OCI-LY7 (cell line): ENCODE results near the gene SLC9A9. TPM values are rescaled to one million over a fixed set of nuclear protein-coding genes. Genes with fewer than 3 reads are reported as not detected.

Experiments used
- BruUV-seq: library from RNA; stranded (reverse); fragments of 400-500 nt; replicated peaks from 2 replicates; lab custom pipeline; 2021; lab: Mats Ljungman, UMichigan
- CTCF ChIA-PET: fragments of 300-600 bp; sonication (Branson Sonifier 250); formaldehyde crosslinking; loops from one replicate; lab custom pipeline; 2022; ENCODE audit warnings: antibody characterized with exemption; ENCODE audit not compliant: unreplicated experiment; lab: Charles Lee
- POLR2A ChIA-PET: fragments of 300-600 bp; sonication (Branson Sonifier 250); formaldehyde crosslinking; loops from one replicate; lab custom pipeline; 2022; ENCODE audit warnings: antibody characterized with exemption; lab: Charles Lee
- DNase-seq: peaks from one replicate; pipeline ENCODE4 v3.0.0-alpha.2; 2015; ENCODE audit warnings: low spot score
- H2AFZ ChIP-seq: fragments of 200-600 bp; sonication (generic), shearing (Covaris generic); 2 replicates; pipeline ENCODE4 v1.6.1; 2014; ENCODE audit warnings: mild to moderate bottlenecking, antibody characterized with exemption, low read length, moderate library complexity
- H3K27ac ChIP-seq: fragments of 200-600 bp; sonication (generic); 2 replicates; pipeline ENCODE4 v1.5.1; 2014; ENCODE audit warnings: mixed run types, low read depth, mild to moderate bottlenecking, moderate library complexity, low read length, inconsistent platforms; ENCODE audit not compliant: poor library complexity, severe bottlenecking
- H3K36me3 ChIP-seq: fragments of 200-600 bp; sonication (generic); 2 replicates; pipeline ENCODE4 v1.6.1; 2014; ENCODE audit warnings: mild to moderate bottlenecking, antibody characterized with exemption, low read length, moderate library complexity, mixed read lengths; ENCODE audit not compliant: insufficient read depth
- H3K4me1 ChIP-seq: fragments of 200-600 bp; sonication (generic); 2 replicates; pipeline ENCODE4 v1.5.1; 2014; ENCODE audit warnings: mild to moderate bottlenecking, low read length; ENCODE audit not compliant: insufficient read depth, poor library complexity, severe bottlenecking
- H3K4me2 ChIP-seq: fragments of 200-600 bp; sonication (generic); 2 replicates; pipeline ENCODE4 v1.6.1; 2014; ENCODE audit warnings: mild to moderate bottlenecking, low read length
- H3K4me3 ChIP-seq: fragments of 200-600 bp; sonication (generic); 2 replicates; pipeline ENCODE4 v1.5.1; 2014; ENCODE audit warnings: mild to moderate bottlenecking, low read depth, low read length; ENCODE audit not compliant: poor library complexity, severe bottlenecking
- H3K79me2 ChIP-seq: fragments of 200-600 bp; sonication (generic); 2 replicates; pipeline ENCODE4 v1.6.1; 2016; ENCODE audit warnings: low read depth, mild to moderate bottlenecking, low read length, moderate library complexity, mixed read lengths; ENCODE audit not compliant: insufficient read depth
- H3K9me2 ChIP-seq: fragments of 200-600 bp; sonication (generic); 2 replicates; pipeline ENCODE4 v1.6.1; 2016; ENCODE audit warnings: mild to moderate bottlenecking, low read length, mixed read lengths; ENCODE audit not compliant: insufficient read depth
- H3K9me3 ChIP-seq: fragments of 200-600 bp; sonication (generic); 2 replicates; pipeline ENCODE4 v1.6.1; 2014; ENCODE audit warnings: mild to moderate bottlenecking, mixed run types, low read length, mixed read lengths
- H4K20me1 ChIP-seq: fragments of 200-600 bp; sonication (generic); 2 replicates; pipeline ENCODE4 v1.6.1; 2014; ENCODE audit warnings: mild to moderate bottlenecking, antibody characterized with exemption, low read length, moderate library complexity, mixed read lengths; ENCODE audit not compliant: insufficient read depth
- CTCF ChIP-seq: fragments of 200-600 bp; sonication (generic); conservative IDR thresholded peaks from 2 replicates; pipeline ENCODE4 v1.5.1; 2014; ENCODE audit warnings: mild to moderate bottlenecking, antibody characterized with exemption, low read length, moderate library complexity, mixed read lengths
- EZH2phosphoT487 ChIP-seq: fragments of 200-600 bp; sonication (generic); IDR thresholded peaks from 2 replicates; pipeline ENCODE4 v1.6.1; 2018; ENCODE audit warnings: low read depth, borderline replicate concordance, mild to moderate bottlenecking, mixed run types, antibody characterized with exemption, low read length, moderate library complexity, mixed read lengths
- intact Hi-C: fragments of 100-400 bp; cut with micrococcal nuclease; formaldehyde crosslinking; loops from one replicate; pipeline ENCODE4 v1.10.0; 2022; ENCODE audit not compliant: unreplicated experiment
- total RNA-seq, 2 experiments: library from RNA; depleted of rRNA in 1 of 2; stranded (reverse); fragments of >200 nt in 1 of 2; shearing (Covaris generic) in 1 of 2; gene quantifications; 2 replicates each; pipeline ENCODE4 v1.2.3, GENCODE V29; 2014 to 2022

SLC9A9 gene
- total RNA-seq, 2 experiments from 2014 or later: 9.3 to 14.8 TPM

DNA sequence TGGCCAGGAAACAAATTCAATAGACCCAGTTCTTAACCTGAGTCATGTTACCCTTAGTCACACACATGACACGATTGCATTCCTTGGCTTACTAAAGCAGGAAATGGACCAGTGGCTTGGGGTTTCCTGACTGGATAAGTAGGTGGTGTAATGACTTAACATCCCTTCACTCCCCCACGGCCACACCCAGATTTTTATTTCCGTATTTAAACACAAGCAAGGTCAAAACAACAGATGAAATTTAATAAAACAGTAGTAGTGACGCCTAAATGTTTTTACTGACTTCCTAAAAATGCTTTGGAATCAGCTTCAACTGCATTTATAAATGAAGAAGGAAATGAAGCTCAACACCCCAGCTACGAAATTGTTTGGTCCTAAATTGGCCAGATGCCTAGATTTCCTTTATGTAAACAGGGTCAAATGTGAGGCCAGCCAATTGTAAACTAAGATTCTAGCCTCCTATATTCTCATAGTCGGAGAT, 404.4 kb downstream of the SLC9A9 start:
- H3K36me3 ChIP-seq: no peaks in the 10 kb centered on the region
- POLR2A ChIA-PET: interaction anchor here (1.1 kb wide), 1 partner anchor 82 kb away, joined by 4 read pairs; no protein-coding TSS in a partner anchor
- intact Hi-C loops: no loop called here
- no TSS peak for BruUV-seq
- H3K27ac ChIP-seq: no peak overlapping the region
- no peaks in the 10 kb centered on the region for H3K79me2 ChIP-seq
- H4K20me1 ChIP-seq: no peaks in the 10 kb centered on the region
- no peaks in the 10 kb centered on the region for H3K4me1 ChIP-seq
- no peak overlapping the region for H3K4me3 ChIP-seq
- no peak for TF ChIP-seq EZH2phosphoT487
- no peak for TF ChIP-seq CTCF
- H3K4me2 ChIP-seq: no peak overlapping the region
- no peak for DNase-seq
- CTCF ChIA-PET: no interaction called here
- no peak overlapping the region for H2AFZ ChIP-seq
- H3K9me2 ChIP-seq: no peaks in the 10 kb centered on the region
- H3K9me3 ChIP-seq: no peaks in the 10 kb centered on the region

DNA sequence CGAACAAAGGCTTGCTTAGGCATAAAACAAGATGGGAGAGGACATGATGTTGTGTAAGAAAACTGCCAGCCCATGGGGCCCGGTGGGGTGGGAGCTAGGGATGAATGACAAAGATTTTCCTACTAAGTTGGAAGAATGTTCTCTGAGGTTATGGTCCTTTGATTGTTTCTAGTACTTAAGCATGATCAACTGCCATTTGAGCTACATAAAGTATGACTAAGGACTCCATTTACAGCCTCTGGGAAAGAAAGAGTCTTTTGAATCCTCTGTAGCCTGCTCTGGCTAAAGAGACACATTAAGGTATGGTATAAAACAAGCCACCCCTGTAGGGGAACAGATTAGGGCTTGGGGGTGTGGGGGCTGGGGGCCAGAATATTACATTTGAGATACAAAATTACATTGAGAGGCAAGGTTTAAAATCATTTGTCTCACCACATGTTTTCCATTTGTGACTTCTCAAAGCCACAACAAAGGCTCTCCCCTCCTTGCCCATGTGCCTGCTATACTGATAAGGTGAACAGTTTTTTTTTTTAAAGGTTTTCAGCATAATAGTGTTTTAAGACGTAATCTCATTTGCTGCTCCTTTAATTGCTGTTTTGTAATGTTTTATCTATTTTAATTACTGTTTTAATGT, 405.3 kb downstream of the SLC9A9 start:
- H3K4me1 ChIP-seq: no peaks in the 10 kb centered on the region
- no peaks in the 10 kb centered on the region for H3K36me3 ChIP-seq
- no peak overlapping the region for H3K4me3 ChIP-seq
- intact Hi-C loops: no loop called here
- H3K9me3 ChIP-seq: no peaks in the 10 kb centered on the region
- CTCF ChIA-PET: no interaction called here
- no peak for DNase-seq
- H3K4me2 ChIP-seq: no peak overlapping the region
- H2AFZ ChIP-seq: no peak overlapping the region
- no peaks in the 10 kb centered on the region for H3K79me2 ChIP-seq
- BruUV-seq: no TSS peak
- no peaks in the 10 kb centered on the region for H3K9me2 ChIP-seq
- no peaks in the 10 kb centered on the region for H4K20me1 ChIP-seq
- H3K27ac ChIP-seq: no peak overlapping the region
- TF ChIP-seq EZH2phosphoT487: no peak
- no peak for TF ChIP-seq CTCF
- POLR2A ChIA-PET: interaction anchor here (0.5 to 1.1 kb wide), 3 partner anchors 71 to 1792 kb away, joined by 3 to 5 read pairs (median 4); no protein-coding TSS in a partner anchor
